GM12874 (cell line): ENCODE results near the gene DIP2C.

Experiments used
- CTCF ChIP-seq: IDR thresholded peaks from 2 replicates; pipeline ENCODE4 v1.5.1; 2011; ENCODE audit warnings: low read depth, mild to moderate bottlenecking, control low read depth, low read length, moderate library complexity; ENCODE audit not compliant: insufficient read depth

DIP2C gene

GRCh38 chr10:604716-605631 is 84.5 kb downstream of the DIP2C start:
- TF ChIP-seq CTCF: no peak

DNA sequence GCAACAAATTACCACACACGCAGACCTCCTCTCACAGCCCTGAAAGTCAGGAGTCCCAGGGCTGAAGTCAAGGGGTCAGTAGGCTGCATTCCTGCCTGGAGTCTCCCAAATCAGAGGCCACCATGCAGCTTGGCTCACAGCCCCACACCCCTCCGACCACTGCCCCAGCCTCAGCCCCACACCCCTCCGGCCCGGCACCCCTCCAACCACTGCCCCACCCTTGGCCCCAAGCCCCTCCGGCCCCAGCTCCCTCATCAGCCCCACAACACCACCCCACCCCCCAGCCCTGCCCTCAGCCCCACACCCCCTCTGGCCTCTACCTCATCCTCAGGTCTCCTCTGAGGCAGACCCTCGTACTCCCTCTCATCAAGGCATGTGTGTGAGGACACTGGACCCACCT is 85.7 kb downstream of the DIP2C start:
- no peak for TF ChIP-seq CTCF

DNA sequence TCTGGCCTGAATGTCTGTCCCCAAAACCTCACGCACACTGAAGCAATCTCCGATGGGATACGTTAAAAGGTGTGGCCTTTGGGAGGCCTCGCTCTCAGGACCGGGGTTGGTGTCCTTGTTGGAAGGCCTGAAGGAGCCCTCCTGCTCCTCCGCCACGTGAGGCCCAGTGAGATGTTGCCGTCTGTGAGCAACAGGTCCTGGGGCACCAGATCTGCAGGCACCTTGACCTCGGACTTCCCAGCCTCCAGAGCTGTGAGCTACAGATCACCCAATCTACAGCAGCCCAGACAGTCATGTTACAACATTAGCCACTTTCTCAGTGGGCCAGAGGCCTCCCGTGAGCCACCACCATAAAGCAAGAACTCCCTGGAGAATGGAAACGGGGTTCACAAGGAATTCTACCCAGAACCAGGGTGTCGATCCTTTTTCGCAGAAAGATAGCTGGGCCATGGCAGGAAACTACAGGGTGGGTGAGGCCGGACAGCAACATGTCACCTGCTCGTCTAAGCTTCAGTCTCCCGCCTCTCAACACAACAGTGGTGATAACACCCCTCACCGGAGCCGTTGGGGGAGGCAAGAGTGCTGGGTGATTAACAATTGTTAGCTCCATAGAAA is 87.0 kb downstream of the DIP2C start:
- TF ChIP-seq CTCF: no peak

- no peak for TF ChIP-seq CTCF
Observed at GRCh38 chr10:601660-601963, 87.9 kb downstream of the DIP2C start.

- TF ChIP-seq CTCF: no peak
Observed at GRCh38 chr10:600876-601659, 88.4 kb downstream of the DIP2C start.

GRCh38 chr10:600234-600633 is 89.2 kb downstream of the DIP2C start:
- no peak for TF ChIP-seq CTCF

DNA sequence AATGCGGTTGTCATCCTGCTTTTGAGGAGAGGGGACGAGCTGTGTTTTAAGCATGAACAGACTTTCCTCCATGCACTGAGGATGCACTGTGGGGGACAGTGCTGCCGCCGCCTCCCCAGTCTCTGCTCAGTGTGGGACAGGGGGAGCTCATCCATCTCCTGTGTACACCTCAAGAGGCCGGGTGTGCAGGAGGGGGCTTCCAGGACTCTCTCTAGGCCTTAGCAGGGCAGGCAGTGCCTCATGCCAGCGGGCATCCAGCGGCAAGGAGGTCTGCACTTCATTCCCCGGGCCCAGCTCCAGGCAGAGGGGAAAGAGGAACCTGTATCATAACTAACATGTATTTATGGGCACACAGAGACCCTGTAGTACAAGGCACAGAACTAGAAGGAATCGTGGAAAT is 89.7 kb downstream of the DIP2C start:
- no peak for TF ChIP-seq CTCF
